Measurements from ENCODE around the gene STK36.

STK36 gene

DNA sequence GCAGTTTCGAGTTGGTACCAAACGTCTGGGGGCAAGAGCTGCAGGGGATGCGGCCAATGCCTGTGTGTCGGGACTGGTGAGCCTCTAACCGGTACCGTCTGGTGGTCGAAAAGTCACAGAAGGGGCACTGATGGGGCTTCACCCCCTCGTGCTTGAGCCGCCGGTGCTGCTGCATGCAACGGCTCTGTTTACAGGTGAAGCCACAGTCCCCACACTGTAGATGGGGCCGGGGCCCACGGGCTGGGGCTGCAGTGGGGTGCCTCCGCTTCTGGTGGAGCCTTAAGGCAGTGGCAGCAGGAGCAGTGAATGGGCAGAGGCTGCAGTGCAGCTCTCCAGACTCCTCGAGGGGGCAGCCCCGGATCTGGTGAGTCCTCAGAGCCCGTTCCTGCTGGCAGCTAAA lies 29.1 kb upstream of the STK36 start:
- TF ChIP-seq ZNF565 (CRISPR knock-in tag; conservative IDR thresholded peaks at IDR 0.05; ENCODE audit: low read depth) = no peak
- TF ChIP-seq TCF4 (CRISPR knock-in tag; IDR thresholded peaks at IDR 0.05; ENCODE audit: borderline replicate concordance) = no peak
- TF ChIP-seq ISL1 (CRISPR knock-in tag; IDR thresholded peaks at IDR 0.05) = no peak
- TF ChIP-seq, protein P1, sequence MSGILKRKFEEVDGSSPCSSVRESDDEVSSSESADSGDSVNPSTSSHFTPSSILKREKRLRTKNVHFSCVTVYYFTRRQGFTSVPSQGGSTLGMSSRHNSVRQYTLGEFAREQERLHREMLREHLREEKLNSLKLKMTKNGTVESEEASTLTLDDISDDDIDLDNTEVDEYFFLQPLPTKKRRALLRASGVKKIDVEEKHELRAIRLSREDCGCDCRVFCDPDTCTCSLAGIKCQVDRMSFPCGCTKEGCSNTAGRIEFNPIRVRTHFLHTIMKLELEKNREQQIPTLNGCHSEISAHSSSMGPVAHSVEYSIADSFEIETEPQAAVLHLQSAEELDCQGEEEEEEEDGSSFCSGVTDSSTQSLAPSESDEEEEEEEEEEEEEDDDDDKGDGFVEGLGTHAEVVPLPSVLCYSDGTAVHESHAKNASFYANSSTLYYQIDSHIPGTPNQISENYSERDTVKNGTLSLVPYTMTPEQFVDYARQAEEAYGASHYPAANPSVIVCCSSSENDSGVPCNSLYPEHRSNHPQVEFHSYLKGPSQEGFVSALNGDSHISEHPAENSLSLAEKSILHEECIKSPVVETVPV (CRISPR knock-in tag; IDR thresholded peaks at IDR 0.05) = no peak
- no peak for TF ChIP-seq TOX (CRISPR knock-in tag; IDR thresholded peaks at IDR 0.05; ENCODE audit: borderline replicate concordance)
- TF ChIP-seq, protein P2, sequence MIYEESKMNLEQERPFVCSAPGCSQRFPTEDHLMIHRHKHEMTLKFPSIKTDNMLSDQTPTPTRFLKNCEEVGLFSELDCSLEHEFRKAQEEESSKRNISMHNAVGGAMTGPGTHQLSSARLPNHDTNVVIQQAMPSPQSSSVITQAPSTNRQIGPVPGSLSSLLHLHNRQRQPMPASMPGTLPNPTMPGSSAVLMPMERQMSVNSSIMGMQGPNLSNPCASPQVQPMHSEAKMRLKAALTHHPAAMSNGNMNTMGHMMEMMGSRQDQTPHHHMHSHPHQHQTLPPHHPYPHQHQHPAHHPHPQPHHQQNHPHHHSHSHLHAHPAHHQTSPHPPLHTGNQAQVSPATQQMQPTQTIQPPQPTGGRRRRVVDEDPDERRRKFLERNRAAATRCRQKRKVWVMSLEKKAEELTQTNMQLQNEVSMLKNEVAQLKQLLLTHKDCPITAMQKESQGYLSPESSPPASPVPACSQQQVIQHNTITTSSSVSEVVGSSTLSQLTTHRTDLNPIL (CRISPR knock-in tag; IDR thresholded peaks at IDR 0.05; ENCODE audit: low read depth) = no peak
- no peak for TF ChIP-seq CSDC2 (CRISPR knock-in tag; IDR thresholded peaks at IDR 0.05)
- no peak for TF ChIP-seq PPARA (CRISPR knock-in tag; IDR thresholded peaks at IDR 0.05; ENCODE audit: borderline replicate concordance)
- TF ChIP-seq ZNF70 (CRISPR knock-in tag; IDR thresholded peaks at IDR 0.05) = no peak
- TF ChIP-seq BACH2 (CRISPR knock-in tag; IDR thresholded peaks at IDR 0.05; ENCODE audit: borderline replicate concordance) = no peak
- TF ChIP-seq ZC3H10 (CRISPR knock-in tag; IDR thresholded peaks at IDR 0.05) = no peak
- TF ChIP-seq ARNTL (CRISPR knock-in tag; IDR thresholded peaks at IDR 0.05; ENCODE audit: borderline replicate concordance, low read depth) = no peak
- TF ChIP-seq, protein P3, sequence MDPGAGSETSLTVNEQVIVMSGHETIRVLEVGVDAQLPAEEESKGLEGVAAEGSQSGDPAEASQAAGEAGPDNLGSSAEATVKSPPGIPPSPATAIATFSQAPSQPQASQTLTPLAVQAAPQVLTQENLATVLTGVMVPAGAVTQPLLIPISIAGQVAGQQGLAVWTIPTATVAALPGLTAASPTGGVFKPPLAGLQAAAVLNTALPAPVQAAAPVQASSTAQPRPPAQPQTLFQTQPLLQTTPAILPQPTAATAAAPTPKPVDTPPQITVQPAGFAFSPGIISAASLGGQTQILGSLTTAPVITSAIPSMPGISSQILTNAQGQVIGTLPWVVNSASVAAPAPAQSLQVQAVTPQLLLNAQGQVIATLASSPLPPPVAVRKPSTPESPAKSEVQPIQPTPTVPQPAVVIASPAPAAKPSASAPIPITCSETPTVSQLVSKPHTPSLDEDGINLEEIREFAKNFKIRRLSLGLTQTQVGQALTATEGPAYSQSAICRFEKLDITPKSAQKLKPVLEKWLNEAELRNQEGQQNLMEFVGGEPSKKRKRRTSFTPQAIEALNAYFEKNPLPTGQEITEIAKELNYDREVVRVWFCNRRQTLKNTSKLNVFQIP (CRISPR knock-in tag; IDR thresholded peaks at IDR 0.05; ENCODE audit: borderline replicate concordance, low read depth) = no peak
- TF ChIP-seq ZFP30 (CRISPR knock-in tag; IDR thresholded peaks at IDR 0.05) = no peak
- no peak for TF ChIP-seq GLIS3 (CRISPR knock-in tag; IDR thresholded peaks at IDR 0.05)
- ATAC-seq = no peak

DNA sequence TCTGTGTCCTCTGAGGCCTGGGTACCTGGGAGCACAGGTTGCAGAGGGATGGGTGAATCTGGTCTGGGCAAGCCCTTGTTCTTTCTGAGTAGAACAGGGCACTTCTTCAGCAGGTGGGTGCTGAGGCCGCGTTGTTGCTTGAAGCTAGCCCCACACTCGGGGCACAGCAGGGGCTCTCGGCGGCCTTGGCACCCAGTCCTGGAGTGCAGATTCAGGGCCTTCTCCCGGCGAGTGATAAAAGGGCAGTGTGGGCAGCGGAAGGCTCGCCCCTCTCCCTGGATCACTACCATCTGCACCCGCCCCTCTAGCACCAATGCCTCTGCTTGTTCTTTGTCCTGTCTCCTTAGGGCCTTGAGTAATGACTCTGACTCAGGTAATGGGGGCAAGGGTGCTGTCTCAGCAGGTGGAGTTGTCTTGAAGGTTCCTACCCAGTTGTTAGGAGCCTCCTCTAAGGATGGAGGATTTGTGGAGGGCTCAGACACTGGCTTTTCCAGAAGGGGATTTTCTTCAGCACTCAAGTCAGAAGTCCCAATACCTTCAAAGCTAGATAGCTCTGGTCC lies 28.1 kb upstream of the STK36 start:
- TF ChIP-seq ISL1 (CRISPR knock-in tag; IDR thresholded peaks at IDR 0.05) = no peak
- no peak for TF ChIP-seq ZNF70 (CRISPR knock-in tag; IDR thresholded peaks at IDR 0.05)
- TF ChIP-seq, protein P1 (CRISPR knock-in tag; IDR thresholded peaks at IDR 0.05) = no peak
- TF ChIP-seq RARB (CRISPR knock-in tag; IDR thresholded peaks at IDR 0.05) = no peak
- TF ChIP-seq ZFP30 (CRISPR knock-in tag; IDR thresholded peaks at IDR 0.05) = no peak
- ATAC-seq = no peak

DNA sequence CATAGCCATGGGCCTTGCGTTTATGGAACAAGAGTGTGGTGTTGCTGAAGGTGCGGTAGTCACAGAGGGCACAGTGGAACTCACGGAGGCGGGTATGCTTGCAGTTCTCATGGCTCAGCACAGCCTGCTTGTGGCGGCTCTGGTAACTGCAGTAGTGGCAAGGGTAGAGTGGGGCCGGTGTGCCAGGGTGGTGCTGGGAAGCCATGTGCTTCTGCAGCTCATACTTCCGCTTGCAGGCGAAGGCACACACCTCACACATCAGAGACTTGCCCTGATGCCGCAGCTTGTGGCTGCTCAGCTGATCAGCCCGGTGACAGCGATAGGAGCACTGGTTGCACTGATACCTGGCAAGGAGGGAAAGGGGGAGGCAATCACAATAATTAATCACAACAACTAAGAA lies 27.2 kb upstream of the STK36 start:
- TF ChIP-seq TOX (CRISPR knock-in tag; IDR thresholded peaks at IDR 0.05; ENCODE audit: borderline replicate concordance) (no peak), ZNF565 (CRISPR knock-in tag; conservative IDR thresholded peaks at IDR 0.05; ENCODE audit: low read depth) (no peak)
- no peak for ATAC-seq

DNA sequence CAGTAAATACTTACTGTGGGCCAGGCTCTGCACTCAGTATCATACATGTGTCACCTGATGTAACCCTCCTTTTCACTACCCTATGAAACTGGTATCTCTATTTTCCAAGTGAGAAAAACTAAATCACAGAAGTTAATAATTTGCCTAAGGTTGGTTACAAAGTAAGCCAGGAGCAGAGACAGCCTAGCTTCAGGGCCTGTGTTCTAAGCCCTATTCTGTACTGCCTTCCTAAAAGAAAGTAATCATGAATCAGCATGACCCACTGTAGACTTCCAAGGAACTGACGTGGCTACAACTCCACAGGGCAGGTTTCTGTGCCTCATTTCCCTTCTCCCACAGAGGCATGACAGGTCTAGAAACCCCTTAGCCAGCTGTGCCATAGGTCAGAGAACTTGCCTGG lies 26.8 kb upstream of the STK36 start:
- TF ChIP-seq SNAI2 (CRISPR knock-in tag; IDR thresholded peaks at IDR 0.05) (no peak), OSR1 (CRISPR knock-in tag; IDR thresholded peaks at IDR 0.05) (no peak), ARNTL (CRISPR knock-in tag; IDR thresholded peaks at IDR 0.05; ENCODE audit: borderline replicate concordance, low read depth) (no peak), ZNF70 (CRISPR knock-in tag; IDR thresholded peaks at IDR 0.05) (no peak), ISL1 (CRISPR knock-in tag; IDR thresholded peaks at IDR 0.05) (no peak), PPARA (CRISPR knock-in tag; IDR thresholded peaks at IDR 0.05; ENCODE audit: borderline replicate concordance) (no peak)
- TF ChIP-seq, protein P4, sequence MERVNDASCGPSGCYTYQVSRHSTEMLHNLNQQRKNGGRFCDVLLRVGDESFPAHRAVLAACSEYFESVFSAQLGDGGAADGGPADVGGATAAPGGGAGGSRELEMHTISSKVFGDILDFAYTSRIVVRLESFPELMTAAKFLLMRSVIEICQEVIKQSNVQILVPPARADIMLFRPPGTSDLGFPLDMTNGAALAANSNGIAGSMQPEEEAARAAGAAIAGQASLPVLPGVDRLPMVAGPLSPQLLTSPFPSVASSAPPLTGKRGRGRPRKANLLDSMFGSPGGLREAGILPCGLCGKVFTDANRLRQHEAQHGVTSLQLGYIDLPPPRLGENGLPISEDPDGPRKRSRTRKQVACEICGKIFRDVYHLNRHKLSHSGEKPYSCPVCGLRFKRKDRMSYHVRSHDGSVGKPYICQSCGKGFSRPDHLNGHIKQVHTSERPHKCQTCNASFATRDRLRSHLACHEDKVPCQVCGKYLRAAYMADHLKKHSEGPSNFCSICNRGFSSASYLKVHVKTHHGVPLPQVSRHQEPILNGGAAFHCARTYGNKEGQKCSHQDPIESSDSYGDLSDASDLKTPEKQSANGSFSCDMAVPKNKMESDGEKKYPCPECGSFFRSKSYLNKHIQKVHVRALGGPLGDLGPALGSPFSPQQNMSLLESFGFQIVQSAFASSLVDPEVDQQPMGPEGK (CRISPR knock-in tag; IDR thresholded peaks at IDR 0.05; ENCODE audit: borderline replicate concordance) = no peak
- TF ChIP-seq, protein P2 (CRISPR knock-in tag; IDR thresholded peaks at IDR 0.05; ENCODE audit: low read depth) = no peak
- TF ChIP-seq, protein P1 (CRISPR knock-in tag; IDR thresholded peaks at IDR 0.05) = no peak
- ATAC-seq = no peak
